ENCODE results near the gene SLC35F2. TPM values are rescaled to one million over a fixed set of nuclear protein-coding genes. Genes with fewer than 3 reads are reported as not detected.
"Not testable (repeated sequence)": the region's sequence is repeated elsewhere in the genome, so short reads cannot be mapped to it uniquely, and the experiment has no call there.

The SLC35F2 gene
- total RNA-seq, 1 donor from 2014 or later = 3.5 TPM

GRCh38 chr11:107776062-107776461, 82.5 kb downstream of the SLC35F2 start:
- Mint-ChIP-seq H3K27me3 (ENCODE audit: unreplicated experiment) (no peaks in the 10 kb centered on the region), H3K4me3 (ENCODE audit: unreplicated experiment) (no peak overlapping the region), H3K4me1 (ENCODE audit: low read depth, unreplicated experiment) (no peaks in the 10 kb centered on the region), H3K27ac (ENCODE audit: unreplicated experiment) (no peak overlapping the region), H3K36me3 (ENCODE audit: unreplicated experiment) (no peaks in the 10 kb centered on the region), H3K9me3 (ENCODE audit: unreplicated experiment) (peaks cover 3% of the 10 kb centered on the region)
- TF ChIP-seq CTCF (IDR thresholded peaks at IDR 0.05; ENCODE audit: partially characterized antibody, unreplicated experiment) = no peak
- DNase-seq = no peak

- Mint-ChIP-seq H3K4me3 (ENCODE audit: unreplicated experiment) (no peak overlapping the region), H3K4me1 (ENCODE audit: low read depth, unreplicated experiment) (no peaks in the 10 kb centered on the region), H3K9me3 (ENCODE audit: unreplicated experiment) (peaks cover 1% of the 10 kb centered on the region), H3K36me3 (ENCODE audit: unreplicated experiment) (no peaks in the 10 kb centered on the region), H3K27me3 (ENCODE audit: unreplicated experiment) (no peaks in the 10 kb centered on the region), H3K27ac (ENCODE audit: unreplicated experiment) (no peak overlapping the region)
- TF ChIP-seq CTCF (IDR thresholded peaks at IDR 0.05; ENCODE audit: partially characterized antibody, unreplicated experiment) = no peak
- DNase-seq = no peak
Measured at GRCh38 chr11:107770551-107770951, 88.0 kb downstream of the SLC35F2 start.

GRCh38 chr11:107769189-107769588, 89.4 kb downstream of the SLC35F2 start:
- Mint-ChIP-seq H3K4me1 (ENCODE audit: low read depth, unreplicated experiment) (no peaks in the 10 kb centered on the region), H3K9me3 (ENCODE audit: unreplicated experiment) (peaks cover 1% of the 10 kb centered on the region), H3K27ac (ENCODE audit: unreplicated experiment) (no peak overlapping the region), H3K36me3 (ENCODE audit: unreplicated experiment) (no peaks in the 10 kb centered on the region), H3K4me3 (ENCODE audit: unreplicated experiment) (no peak overlapping the region), H3K27me3 (ENCODE audit: unreplicated experiment) (no peaks in the 10 kb centered on the region)
- TF ChIP-seq CTCF (IDR thresholded peaks at IDR 0.05; ENCODE audit: partially characterized antibody, unreplicated experiment) = no peak
- DNase-seq = no peak

- not testable (repeated sequence) for H3K9me3 Mint-ChIP-seq (ENCODE audit: unreplicated experiment); H3K36me3 Mint-ChIP-seq (ENCODE audit: unreplicated experiment); H3K27ac Mint-ChIP-seq (ENCODE audit: unreplicated experiment)
Measured at GRCh38 chr11:107758719-107759355, 99.8 kb downstream of the SLC35F2 start.

GRCh38 chr11:107757661-107758060, 100.9 kb downstream of the SLC35F2 start:
- no peak overlapping the region for H3K4me3 Mint-ChIP-seq (ENCODE audit: unreplicated experiment)
- TF ChIP-seq CTCF (IDR thresholded peaks at IDR 0.05; ENCODE audit: partially characterized antibody, unreplicated experiment) = no peak
- no peaks in the 10 kb centered on the region for H3K36me3 Mint-ChIP-seq (ENCODE audit: unreplicated experiment)
- no peak for DNase-seq
- H3K9me3 Mint-ChIP-seq (ENCODE audit: unreplicated experiment) = peaks cover 4% of the 10 kb centered on the region
- peaks cover 10% of the 10 kb centered on the region for H3K4me1 Mint-ChIP-seq (ENCODE audit: low read depth, unreplicated experiment)
- no peak overlapping the region for H3K27ac Mint-ChIP-seq (ENCODE audit: unreplicated experiment)
- no peaks in the 10 kb centered on the region for H3K27me3 Mint-ChIP-seq (ENCODE audit: unreplicated experiment)

More at GRCh38 chr11:107758719-107759355, 99.8 kb downstream of the SLC35F2 start:
- H3K27me3 Mint-ChIP-seq (ENCODE audit: unreplicated experiment); H3K4me3 Mint-ChIP-seq (ENCODE audit: unreplicated experiment); H3K4me1 Mint-ChIP-seq (ENCODE audit: low read depth, unreplicated experiment); DNase-seq: not testable (repeated sequence)
